Activated effector memory CD4-positive, alpha-beta T cell treated with anti-CD3 and anti-CD28 coated beads, Interleukin-2, amount 50 U/mL, for 16 hours (primary cell): Measurements from ENCODE around the gene PGBD4.
A peak's percentile ranks its signal among the peaks of the same experiment; 100 is the strongest.

Experiments used
- DNase-seq: peaks from one replicate; pipeline ENCODE4 v3.0.0-alpha.2; 2020

The PGBD4 gene

GRCh38 chr15:34101366-34102174, at the start of gene PGBD4, which contains the start of gene EMC7:
Gene PGBD4 (plus strand): TSS chr15:34102083. CDS start chr15:34102532, 449 bp downstream.
Gene EMC7 (minus strand): TSS chr15:34101862. CDS start chr15:34101839, 23 bp downstream.
- peak; percentile 100 for DNase-seq

GRCh38 chr15:34054081-34054707, 47.7 kb upstream of the PGBD4 start:
- DNase-seq: no peak

- no peak for DNase-seq
Observed at GRCh38 chr15:34055868-34056595, 45.9 kb upstream of the PGBD4 start.

GRCh38 chr15:34056911-34057310, 45.0 kb upstream of the PGBD4 start:
- no peak for DNase-seq

- no peak for DNase-seq
Observed at GRCh38 chr15:34059476-34059875, 42.4 kb upstream of the PGBD4 start.

GRCh38 chr15:34059946-34060345, 41.9 kb upstream of the PGBD4 start:
- DNase-seq: no peak

- DNase-seq: no peak
Observed at GRCh38 chr15:34064438-34064837, 37.4 kb upstream of the PGBD4 start.

GRCh38 chr15:34065261-34065660, 36.6 kb upstream of the PGBD4 start:
- no peak for DNase-seq

GRCh38 chr15:34065941-34066340, 35.9 kb upstream of the PGBD4 start:
- DNase-seq: no peak

- DNase-seq: no peak
Observed at GRCh38 chr15:34070003-34070402, 31.9 kb upstream of the PGBD4 start.

GRCh38 chr15:34076785-34077184, 25.1 kb upstream of the PGBD4 start:
- DNase-seq: no peak

GRCh38 chr15:34078900-34079299, 23.0 kb upstream of the PGBD4 start:
- no peak for DNase-seq

- DNase-seq: no peak
Observed at GRCh38 chr15:34079904-34080303, 22.0 kb upstream of the PGBD4 start.

- DNase-seq: no peak
Observed at GRCh38 chr15:34084086-34084485, 17.8 kb upstream of the PGBD4 start.

GRCh38 chr15:34085746-34086145, 16.1 kb upstream of the PGBD4 start:
- DNase-seq: no peak

- no peak for DNase-seq
Observed at GRCh38 chr15:34099914-34100313, 2.0 kb upstream of the PGBD4 start.

- DNase-seq: no peak
Observed at GRCh38 chr15:34102175-34102925, 467 bp downstream of the PGBD4 start.

- no peak for DNase-seq
Observed at GRCh38 chr15:34106423-34106822, 4.5 kb downstream of the PGBD4 start.

GRCh38 chr15:34107315-34107714, 5.4 kb downstream of the PGBD4 start:
- no peak for DNase-seq

- no peak for DNase-seq
Observed at GRCh38 chr15:34109797-34110663, 8.1 kb downstream of the PGBD4 start.

- no peak for DNase-seq
Observed at GRCh38 chr15:34111488-34111887, 9.6 kb downstream of the PGBD4 start.

- no peak for DNase-seq
Observed at GRCh38 chr15:34114215-34114614, 12.3 kb downstream of the PGBD4 start.
